Fibroblast of villous mesenchyme (primary cell): Measurements from ENCODE around the gene CLDN20. TPM values are rescaled to one million over a fixed set of nuclear protein-coding genes. Genes with fewer than 3 reads are reported as not detected.

Experiments used
- DNase-seq: peaks from one replicate; pipeline ENCODE4 v3.0.0-alpha.2; 2010; ENCODE audit warnings: low read depth
- H3K4me3 ChIP-seq: 2 replicates; pipeline ENCODE4 v1.5.1; 2011; ENCODE audit warnings: low read depth, mild to moderate bottlenecking, low read length
- total RNA-seq: library from RNA; depleted of rRNA; stranded (reverse); fragments of >200 nt; gene quantifications from 2 replicates; pipeline ENCODE4 v1.2.3, GENCODE V29; 2012
- TF ChIP-seq, protein P1 (sequence below): IDR thresholded peaks from 2 replicates; pipeline ENCODE4 v1.5.1; 2012; ENCODE audit warnings: low read depth, mild to moderate bottlenecking, low read length; ENCODE audit not compliant: insufficient read depth

Gene CLDN20
- total RNA-seq, 1 donor = not detected

DNA sequence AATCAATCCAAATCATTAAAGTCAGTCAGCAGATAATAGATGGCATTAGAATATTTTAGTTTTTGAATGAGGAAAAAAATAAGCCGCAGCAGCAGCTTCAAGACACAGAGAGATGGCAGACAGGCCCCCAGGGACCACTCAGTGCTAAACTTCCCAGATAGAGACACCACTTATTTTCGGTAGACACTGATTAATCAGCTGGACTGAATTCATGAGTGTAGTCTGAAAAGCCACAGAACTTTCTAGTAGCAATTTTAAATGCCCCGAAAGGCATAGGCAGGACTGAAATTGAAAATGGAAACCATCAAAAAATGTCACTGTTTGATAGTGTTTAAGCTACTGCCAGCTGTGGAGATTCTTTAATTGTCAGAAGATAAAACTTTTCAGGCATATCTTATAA lies 3.1 kb upstream of the CLDN20 start:
- TF ChIP-seq, protein P1, sequence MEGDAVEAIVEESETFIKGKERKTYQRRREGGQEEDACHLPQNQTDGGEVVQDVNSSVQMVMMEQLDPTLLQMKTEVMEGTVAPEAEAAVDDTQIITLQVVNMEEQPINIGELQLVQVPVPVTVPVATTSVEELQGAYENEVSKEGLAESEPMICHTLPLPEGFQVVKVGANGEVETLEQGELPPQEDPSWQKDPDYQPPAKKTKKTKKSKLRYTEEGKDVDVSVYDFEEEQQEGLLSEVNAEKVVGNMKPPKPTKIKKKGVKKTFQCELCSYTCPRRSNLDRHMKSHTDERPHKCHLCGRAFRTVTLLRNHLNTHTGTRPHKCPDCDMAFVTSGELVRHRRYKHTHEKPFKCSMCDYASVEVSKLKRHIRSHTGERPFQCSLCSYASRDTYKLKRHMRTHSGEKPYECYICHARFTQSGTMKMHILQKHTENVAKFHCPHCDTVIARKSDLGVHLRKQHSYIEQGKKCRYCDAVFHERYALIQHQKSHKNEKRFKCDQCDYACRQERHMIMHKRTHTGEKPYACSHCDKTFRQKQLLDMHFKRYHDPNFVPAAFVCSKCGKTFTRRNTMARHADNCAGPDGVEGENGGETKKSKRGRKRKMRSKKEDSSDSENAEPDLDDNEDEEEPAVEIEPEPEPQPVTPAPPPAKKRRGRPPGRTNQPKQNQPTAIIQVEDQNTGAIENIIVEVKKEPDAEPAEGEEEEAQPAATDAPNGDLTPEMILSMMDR = no peak
- H3K4me3 ChIP-seq = no peak overlapping the region

DNA sequence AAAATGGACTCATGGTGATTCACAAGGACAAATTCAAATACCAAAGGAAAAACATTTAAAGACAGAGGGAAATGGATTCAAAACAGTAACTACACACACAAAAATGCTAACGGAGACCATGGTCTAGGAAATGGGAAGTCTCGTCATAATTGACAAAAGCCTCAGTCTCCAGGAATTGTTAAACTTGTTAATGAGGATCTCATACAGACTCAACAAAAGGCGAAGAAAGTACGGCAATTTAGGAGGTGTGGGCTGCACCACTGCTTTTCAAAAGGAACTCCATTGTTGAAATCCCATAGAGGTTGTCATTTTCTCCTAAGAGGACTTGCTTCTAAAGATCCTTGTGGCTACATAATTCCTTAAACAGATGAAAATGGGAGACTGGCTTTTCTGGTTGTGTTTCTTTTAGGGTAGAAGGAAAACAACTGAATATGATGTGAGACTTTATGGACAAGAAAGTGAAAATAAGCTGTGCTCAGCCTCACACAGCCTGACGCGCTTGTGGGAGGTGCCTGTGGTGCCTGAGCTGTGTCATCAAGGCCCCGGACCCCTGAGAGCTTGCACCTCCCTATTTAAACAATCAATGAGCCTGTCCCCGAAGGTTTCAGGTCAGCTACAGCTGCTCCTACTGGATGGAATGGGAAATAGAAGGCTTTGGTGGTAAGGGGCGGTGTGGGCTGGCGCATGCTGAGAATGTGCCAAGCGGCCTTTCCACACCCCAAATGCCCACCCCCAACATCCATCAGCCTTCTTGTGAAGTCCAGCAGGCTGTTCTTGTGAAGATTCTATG lies 2.5 kb upstream of the CLDN20 start:
- TF ChIP-seq, protein P1 = peak; percentile 20

More for the DNA sequence above, 3.1 kb upstream of the CLDN20 start:
- DNase-seq = no peak

DNA sequence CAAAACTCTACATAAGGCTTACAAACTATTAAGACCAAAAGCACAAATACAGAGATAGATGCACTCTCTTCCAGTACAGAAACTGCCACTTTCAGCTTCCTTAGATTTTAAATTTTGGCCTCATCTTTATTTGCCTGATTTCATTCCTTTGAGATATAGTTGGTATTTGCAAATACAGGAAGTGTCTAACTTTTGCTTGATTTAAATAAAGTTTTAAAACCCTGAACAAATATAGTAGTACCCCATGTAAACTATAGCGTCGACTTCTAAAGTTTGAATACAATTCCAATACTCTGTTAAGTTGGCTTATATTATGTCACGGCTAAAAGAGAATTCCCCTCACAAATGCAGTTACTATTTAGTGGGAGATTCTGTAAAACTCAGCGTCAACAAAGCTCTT lies 1.2 kb upstream of the CLDN20 start:
- TF ChIP-seq, protein P1 = no peak
- no peak overlapping the region for H3K4me3 ChIP-seq
- no peak for DNase-seq

More for the DNA sequence above, 2.5 kb upstream of the CLDN20 start:
- no peak for DNase-seq
- no peak overlapping the region for H3K4me3 ChIP-seq

DNA sequence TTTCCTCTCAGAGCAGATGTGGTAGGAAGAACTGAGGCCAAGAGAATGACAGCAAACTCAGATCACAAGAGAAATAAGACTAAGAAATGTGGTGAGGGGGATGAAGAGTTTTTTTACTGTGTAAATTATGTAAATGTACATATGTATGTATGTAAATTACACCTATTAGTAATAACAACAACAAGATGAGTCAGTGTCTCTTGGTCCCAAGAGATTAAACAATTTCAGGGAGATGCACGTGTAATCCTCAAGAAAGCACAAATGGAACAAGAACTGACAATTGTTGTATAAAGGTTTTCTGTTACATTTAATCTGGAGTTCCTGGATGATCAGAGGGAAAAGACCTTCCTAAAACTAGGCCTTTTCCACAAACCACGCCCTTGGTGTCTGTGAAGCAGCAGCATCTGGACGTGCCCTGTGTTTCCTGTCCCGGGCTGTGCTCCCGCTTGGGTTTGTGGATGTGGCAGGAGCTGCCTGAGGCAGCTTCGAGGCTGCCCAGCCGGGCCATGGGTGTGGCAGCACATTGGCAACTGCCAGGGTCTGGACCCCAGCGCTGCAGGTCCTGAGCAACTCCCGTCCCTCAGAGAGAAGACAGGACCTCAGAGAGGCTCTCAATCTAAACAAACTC lies 994 bp downstream of the CLDN20 start:
- TF ChIP-seq, protein P1 = no peak
- H3K4me3 ChIP-seq = no peak overlapping the region
- DNase-seq = peak; percentile 65

DNA sequence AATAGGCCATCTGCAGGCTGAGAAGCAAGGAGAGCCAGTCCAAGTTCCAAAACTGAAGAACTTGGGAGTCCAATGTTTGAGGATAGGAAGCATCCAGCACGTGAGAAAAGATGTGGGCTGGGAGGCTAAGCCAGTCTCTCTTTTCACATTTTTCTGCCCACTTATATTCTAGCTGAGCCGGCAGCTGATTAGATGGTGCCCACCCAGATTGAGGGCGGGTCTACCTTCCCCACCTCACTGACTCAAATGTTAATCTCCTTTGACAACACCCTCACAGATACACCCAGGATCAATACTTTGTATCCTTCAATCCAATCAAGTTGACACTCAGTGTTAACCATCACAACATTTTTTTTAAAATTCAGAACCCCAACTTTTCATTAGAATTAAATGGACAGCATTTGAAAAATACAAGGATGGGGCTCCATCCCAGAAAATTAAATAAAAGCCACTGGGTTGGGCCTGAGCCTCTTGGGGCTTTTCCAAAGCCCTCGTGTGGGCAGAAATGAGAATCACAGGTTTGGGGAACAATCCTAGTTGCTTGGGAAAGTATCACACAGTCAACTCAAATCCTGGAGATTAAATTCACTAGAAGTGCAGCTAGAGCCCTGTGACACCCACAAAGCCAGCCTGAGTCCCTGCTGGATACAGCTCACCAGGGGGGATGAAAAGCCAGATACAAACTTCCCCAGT lies 2.2 kb downstream of the CLDN20 start:
- no peak overlapping the region for H3K4me3 ChIP-seq
- no peak for DNase-seq
- TF ChIP-seq, protein P1 = no peak

DNA sequence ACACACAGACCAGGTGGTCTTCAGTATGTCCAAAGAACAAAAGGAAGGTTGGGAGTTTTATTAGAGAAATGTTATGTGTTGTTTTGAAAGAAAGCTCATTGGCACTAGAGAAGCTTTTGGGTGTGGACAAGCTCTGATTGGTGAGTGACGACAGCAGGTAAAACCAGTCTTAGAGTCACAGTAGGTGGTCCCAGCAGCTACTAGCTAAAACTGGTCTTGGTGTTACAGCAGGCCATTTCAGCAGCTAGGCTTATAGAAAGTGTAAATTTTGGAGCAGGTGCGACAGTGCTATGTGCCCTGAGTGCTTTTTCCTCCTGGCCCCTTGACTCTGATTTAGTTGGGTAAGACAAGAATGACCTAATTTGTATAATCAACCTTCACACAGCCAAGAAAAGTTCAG lies 3.6 kb downstream of the CLDN20 start:
- DNase-seq = no peak
- TF ChIP-seq, protein P1 = no peak
- no peak overlapping the region for H3K4me3 ChIP-seq
